ENCODE results near the gene OCA2.
"Not testable (repeated sequence)": the region's sequence is repeated elsewhere in the genome, so short reads cannot be mapped to it uniquely, and the experiment has no call there.

DNA sequence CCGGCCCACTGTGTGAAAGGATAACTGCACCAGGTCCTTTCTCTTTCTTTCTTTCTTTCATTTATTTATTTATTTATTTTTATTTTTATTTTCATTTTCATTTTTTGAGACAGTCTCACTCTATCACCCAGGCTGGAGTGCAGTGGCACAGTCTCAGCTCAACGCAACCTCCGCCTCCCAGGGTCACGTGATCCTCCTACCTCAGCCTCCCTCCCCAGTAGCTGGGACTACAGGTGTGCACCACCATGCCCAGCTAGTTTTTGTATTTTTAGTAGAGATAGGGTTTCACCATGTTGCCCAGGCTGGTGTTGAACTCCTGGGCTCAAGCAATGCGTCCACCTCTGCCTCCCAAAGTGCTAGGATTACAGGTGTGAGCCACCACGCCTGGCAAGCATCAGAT is 146.5 kb downstream of the OCA2 start:
- TF ChIP-seq CTCF (IDR thresholded peaks at IDR 0.05; ENCODE audit: low read depth, low read length); EZH2phosphoT487 (IDR thresholded peaks at IDR 0.05; ENCODE audit: low read depth): not testable (repeated sequence)
